Measurements from ENCODE around the gene PODNL1.
A peak's percentile ranks its signal among the peaks of the same experiment; 100 is the strongest.

The PODNL1 gene

DNA sequence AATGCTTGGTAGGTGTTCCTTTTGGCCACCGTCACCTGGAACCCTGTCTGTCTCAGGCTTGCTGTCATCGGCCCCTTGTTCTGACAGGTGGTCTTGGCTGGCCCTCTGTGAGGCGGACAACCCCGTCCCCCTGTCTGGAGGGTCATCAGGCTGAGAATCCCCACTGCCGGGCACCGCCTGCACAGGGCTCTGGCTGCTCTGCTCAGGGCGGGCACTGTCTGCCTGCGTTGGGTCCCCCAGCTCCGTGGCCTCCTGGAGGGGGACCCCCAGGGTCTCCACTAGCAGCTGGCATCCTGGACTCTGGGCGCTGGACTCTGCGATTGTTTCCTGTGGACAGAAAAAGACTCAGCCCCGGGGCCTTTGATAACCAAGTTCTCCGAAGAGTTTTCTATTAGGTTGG, 48.1 kb downstream of the PODNL1 start (continued):
- TF ChIP-seq, protein P1, sequence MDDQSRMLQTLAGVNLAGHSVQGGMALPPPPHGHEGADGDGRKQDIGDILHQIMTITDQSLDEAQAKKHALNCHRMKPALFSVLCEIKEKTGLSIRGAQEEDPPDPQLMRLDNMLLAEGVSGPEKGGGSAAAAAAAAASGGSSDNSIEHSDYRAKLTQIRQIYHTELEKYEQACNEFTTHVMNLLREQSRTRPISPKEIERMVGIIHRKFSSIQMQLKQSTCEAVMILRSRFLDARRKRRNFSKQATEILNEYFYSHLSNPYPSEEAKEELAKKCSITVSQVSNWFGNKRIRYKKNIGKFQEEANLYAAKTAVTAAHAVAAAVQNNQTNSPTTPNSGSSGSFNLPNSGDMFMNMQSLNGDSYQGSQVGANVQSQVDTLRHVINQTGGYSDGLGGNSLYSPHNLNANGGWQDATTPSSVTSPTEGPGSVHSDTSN (CRISPR knock-in tag; IDR thresholded peaks at IDR 0.05), result no peak
- no peak for TF ChIP-seq ZNF114 (tag by site-specific recombination; IDR thresholded peaks at IDR 0.05)

DNA sequence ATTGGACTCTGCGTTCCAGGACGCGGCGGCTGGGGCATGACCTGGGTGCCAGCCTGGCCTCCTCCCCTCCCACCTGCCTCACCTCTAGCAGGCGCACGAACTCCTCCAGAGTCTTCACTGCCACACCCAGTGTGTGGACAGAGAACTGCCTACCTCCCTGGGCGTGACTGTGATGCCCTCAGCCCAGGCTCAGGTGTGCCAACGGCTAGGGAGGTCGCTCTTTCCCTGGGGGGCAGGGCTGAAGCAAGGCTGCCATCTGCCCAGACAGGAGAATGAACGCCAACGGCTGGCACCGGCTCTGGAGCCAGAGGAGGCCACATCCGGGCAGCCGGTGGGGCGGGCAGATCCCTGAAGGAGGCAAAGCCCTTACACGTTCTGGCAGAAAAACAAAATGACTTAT, 49.9 kb downstream of the PODNL1 start:
- H3K27ac ChIP-seq (ENCODE audit: extremely low read depth, low read depth, low read length), result no peak overlapping the region
- TF ChIP-seq KLF1 (tag by site-specific recombination; IDR thresholded peaks at IDR 0.05), result 0 out of 2 replicates have a peak, but pooled peaks have one; percentile 19
- no peak for TF ChIP-seq REPIN1 (tag by site-specific recombination; IDR thresholded peaks at IDR 0.05; ENCODE audit: low read depth)
- TF ChIP-seq FEZF1 (tag by site-specific recombination; IDR thresholded peaks at IDR 0.05), result no peak
- H3K4me3 ChIP-seq (ENCODE audit: low read depth, low read length), result no peak overlapping the region
- no peaks in the 10 kb centered on the region for H3K4me1 ChIP-seq (ENCODE audit: control insufficient read depth, insufficient read depth, low read length)
- no peaks in the 10 kb centered on the region; a peak in 1 of 3 replicates for H3K36me3 ChIP-seq (ENCODE audit: control insufficient read depth in 2 of 2, insufficient read depth in 1 of 2, low read length in 2 of 2)
- POLR2A ChIA-PET, result no interaction called here
- CTCF ChIA-PET, result interaction anchor here (0.7 kb wide), 1 partner anchor 617 kb away, joined by 3 read pairs; no protein-coding TSS in a partner anchor
- no peaks in the 10 kb centered on the region for H3K9me3 ChIP-seq (ENCODE audit: control insufficient read depth, insufficient read depth, low read depth, low read length)

DNA sequence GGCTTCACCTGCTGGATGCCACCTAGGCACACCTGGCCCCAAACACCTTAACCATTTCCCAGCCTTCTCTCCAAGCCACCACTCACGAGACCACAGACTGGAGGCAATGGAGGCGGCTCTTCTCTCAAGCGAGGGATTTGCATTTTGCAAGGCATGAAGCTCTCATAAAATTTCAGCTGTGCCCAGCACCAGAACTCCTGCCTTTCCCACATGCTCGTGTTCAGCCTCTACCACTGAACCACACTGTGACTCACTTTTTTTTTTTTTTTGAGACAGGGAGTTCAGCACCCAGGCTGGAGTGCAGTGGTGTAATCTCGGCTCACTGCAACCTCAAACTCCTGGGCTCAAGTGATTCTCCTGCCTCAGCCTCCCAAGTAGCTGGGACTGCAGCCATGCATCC, 50.7 kb downstream of the PODNL1 start:
- Histone ChIP-seq H3K9me3 (ENCODE audit: control insufficient read depth, insufficient read depth, low read depth, low read length) (no peaks in the 10 kb centered on the region), H3K36me3 (ENCODE audit: control insufficient read depth in 2 of 2, insufficient read depth in 1 of 2, low read length in 2 of 2) (no peaks in the 10 kb centered on the region; a peak in 1 of 3 replicates), H3K4me1 (ENCODE audit: control insufficient read depth, insufficient read depth, low read length) (no peaks in the 10 kb centered on the region), H3K27ac (ENCODE audit: extremely low read depth, low read depth, low read length) (no peak overlapping the region), H3K4me3 (ENCODE audit: low read depth, low read length) (no peak overlapping the region)
- ChIA-PET POLR2A (no interaction called here), CTCF (interaction anchor here (0.7 to 2.0 kb wide), 2 partner anchors 114 to 185 kb away, joined by 3 to 7 read pairs; partner anchors contain the start of genes C19orf53 and MISP3)
- TF ChIP-seq, protein P2, sequence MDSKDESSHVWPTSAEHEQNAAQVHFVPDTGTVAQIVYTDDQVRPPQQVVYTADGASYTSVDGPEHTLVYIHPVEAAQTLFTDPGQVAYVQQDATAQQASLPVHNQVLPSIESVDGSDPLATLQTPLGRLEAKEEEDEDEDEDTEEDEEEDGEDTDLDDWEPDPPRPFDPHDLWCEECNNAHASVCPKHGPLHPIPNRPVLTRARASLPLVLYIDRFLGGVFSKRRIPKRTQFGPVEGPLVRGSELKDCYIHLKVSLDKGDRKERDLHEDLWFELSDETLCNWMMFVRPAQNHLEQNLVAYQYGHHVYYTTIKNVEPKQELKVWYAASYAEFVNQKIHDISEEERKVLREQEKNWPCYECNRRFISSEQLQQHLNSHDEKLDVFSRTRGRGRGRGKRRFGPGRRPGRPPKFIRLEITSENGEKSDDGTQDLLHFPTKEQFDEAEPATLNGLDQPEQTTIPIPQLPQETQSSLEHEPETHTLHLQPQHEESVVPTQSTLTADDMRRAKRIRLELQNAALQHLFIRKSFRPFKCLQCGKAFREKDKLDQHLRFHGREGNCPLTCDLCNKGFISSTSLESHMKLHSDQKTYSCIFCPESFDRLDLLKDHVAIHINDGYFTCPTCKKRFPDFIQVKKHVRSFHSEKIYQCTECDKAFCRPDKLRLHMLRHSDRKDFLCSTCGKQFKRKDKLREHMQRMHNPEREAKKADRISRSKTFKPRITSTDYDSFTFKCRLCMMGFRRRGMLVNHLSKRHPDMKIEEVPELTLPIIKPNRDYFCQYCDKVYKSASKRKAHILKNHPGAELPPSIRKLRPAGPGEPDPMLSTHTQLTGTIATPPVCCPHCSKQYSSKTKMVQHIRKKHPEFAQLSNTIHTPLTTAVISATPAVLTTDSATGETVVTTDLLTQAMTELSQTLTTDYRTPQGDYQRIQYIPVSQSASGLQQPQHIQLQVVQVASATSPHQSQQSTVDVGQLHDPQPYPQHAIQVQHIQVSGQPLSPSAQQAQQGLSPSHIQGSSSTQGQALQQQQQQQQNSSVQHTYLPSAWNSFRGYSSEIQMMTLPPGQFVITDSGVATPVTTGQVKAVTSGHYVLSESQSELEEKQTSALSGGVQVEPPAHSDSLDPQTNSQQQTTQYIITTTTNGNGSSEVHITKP (tag by site-specific recombination; IDR thresholded peaks at IDR 0.05), result 0 out of 2 replicates have a peak, but pooled peaks have one; percentile 9
- TF ChIP-seq ZNF843 (tag by site-specific recombination; IDR thresholded peaks at IDR 0.05), result no peak

DNA sequence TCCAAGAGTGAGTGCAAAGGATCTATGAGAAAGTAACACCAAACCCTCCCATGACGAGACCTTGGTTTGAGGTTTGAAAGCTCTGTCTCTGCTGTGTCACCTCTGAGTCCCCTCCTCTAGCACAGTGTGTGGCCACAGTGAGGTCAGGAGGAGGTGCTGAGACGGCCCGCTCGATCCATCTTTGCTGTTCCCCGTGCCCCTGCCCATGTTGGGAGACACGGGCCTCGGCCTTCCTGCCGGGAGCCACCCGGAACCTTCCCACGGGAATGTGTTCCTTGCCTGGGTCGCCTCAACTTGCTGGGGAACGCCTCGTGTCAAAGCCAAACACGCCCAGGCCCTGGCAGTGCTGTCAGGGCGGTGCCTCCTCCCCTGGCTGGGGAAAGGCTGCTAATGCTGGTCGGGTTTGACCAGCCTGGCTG, 51.2 kb downstream of the PODNL1 start:
- TF ChIP-seq ZBTB7A (tag by site-specific recombination; IDR thresholded peaks at IDR 0.05; ENCODE audit: low read depth) (no peak), KLF1 (tag by site-specific recombination; IDR thresholded peaks at IDR 0.05) (peak; percentile 56)
- Histone ChIP-seq H3K4me3 (ENCODE audit: low read depth, low read length) (no peak overlapping the region), H3K36me3 (ENCODE audit: control insufficient read depth in 2 of 2, insufficient read depth in 1 of 2, low read length in 2 of 2) (no peaks in the 10 kb centered on the region; a peak in 1 of 3 replicates), H3K9me3 (ENCODE audit: control insufficient read depth, insufficient read depth, low read depth, low read length) (no peaks in the 10 kb centered on the region), H3K4me1 (ENCODE audit: control insufficient read depth, insufficient read depth, low read length) (no peaks in the 10 kb centered on the region), H3K27ac (ENCODE audit: extremely low read depth, low read depth, low read length) (no peak overlapping the region)
- ChIA-PET CTCF (interaction anchor here (1.3 to 2.0 kb wide), 2 partner anchors 185 to 194 kb away, joined by 3 to 7 read pairs; partner anchors contain the start of gene MISP3), POLR2A (interaction anchor here (0.7 kb wide), 1 partner anchor 295 kb away, joined by 3 read pairs; no protein-coding TSS in a partner anchor)

DNA sequence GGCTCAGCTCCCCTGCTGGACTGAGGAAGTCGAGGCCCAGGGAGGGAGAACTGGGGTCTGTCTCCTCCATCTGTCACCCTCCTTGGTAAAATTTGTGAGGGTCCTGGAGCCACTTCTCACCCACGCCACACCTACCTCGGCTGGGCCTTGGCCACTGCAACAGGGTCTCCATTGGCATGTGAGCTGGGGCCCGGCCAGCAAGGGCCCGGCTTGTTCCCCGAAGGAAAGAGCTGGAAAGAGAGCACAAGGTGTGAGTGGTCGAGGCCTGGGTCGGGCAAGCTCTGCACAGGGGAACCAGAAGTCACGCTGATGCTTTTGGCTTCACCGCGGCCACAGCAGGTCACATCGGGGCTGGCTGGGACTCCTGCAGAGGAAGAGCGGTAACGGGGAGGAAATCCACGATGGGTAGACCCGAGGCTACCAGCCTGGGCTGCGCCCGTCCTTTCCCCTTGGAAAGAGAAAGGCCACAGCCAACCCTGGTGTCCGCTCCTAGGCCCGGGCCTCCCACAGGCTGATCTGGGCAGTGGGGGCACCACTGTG, 52.3 kb downstream of the PODNL1 start:
- ChIA-PET CTCF (interaction anchor here (0.6 to 2.0 kb wide), 4 partner anchors 11 to 195 kb away, joined by 3 to 7 read pairs (median 4); partner anchors contain the start of gene MISP3), POLR2A (interaction anchor here (0.6 kb wide), 1 partner anchor 16 kb away, joined by 3 read pairs; no protein-coding TSS in a partner anchor)

More for the DNA sequence above, 52.3 kb downstream of the PODNL1 start:
- Histone ChIP-seq H3K4me3 (ENCODE audit: low read depth, low read length) (no peak overlapping the region), H3K4me1 (ENCODE audit: control insufficient read depth, insufficient read depth, low read length) (no peaks in the 10 kb centered on the region), H3K27ac (ENCODE audit: extremely low read depth, low read depth, low read length) (no peak overlapping the region), H3K9me3 (ENCODE audit: control insufficient read depth, insufficient read depth, low read depth, low read length) (no peaks in the 10 kb centered on the region), H3K36me3 (ENCODE audit: control insufficient read depth in 2 of 2, insufficient read depth in 1 of 2, low read length in 2 of 2) (no peaks in the 10 kb centered on the region)
- TF ChIP-seq ZNF837 (tag by site-specific recombination; IDR thresholded peaks at IDR 0.05), result no peak
- no peak for TF ChIP-seq ZNF211 (tag by site-specific recombination; IDR thresholded peaks at IDR 0.05; ENCODE audit: low read depth)
- TF ChIP-seq ZNF843 (tag by site-specific recombination; IDR thresholded peaks at IDR 0.05), result no peak
- no peak for TF ChIP-seq ZNF157 (tag by site-specific recombination; IDR thresholded peaks at IDR 0.05)
- no peak for TF ChIP-seq ZNF335 (tag by site-specific recombination; conservative IDR thresholded peaks at IDR 0.05)

Measured in HEK293 (cell line).